NCI-H446 treated with DMSO at 0.1 percent for 48 hours (cell line): ENCODE data around the gene LHFPL3.
"Not testable (repeated sequence)": the region's sequence is repeated elsewhere in the genome, so short reads cannot be mapped to it uniquely, and the experiment has no call there.

Experiments used
- DNase-seq: peaks from one replicate; lab custom pipeline; 2025; lab: John Stamatoyannopoulos, UW

LHFPL3 gene

GRCh38 chr7:104328296-104328969, at the start of gene LHFPL3:
Gene LHFPL3 (plus strand): TSS chr7:104328603.
- DNase-seq = no peak

GRCh38 chr7:104281685-104282084, 46.7 kb upstream of the LHFPL3 start:
- DNase-seq = not testable (repeated sequence)

GRCh38 chr7:104286839-104287238, 41.6 kb upstream of the LHFPL3 start:
- no peak for DNase-seq

- no peak for DNase-seq
Measured at GRCh38 chr7:104288137-104288536, 40.3 kb upstream of the LHFPL3 start.

- DNase-seq = no peak
Measured at GRCh38 chr7:104294291-104294690, 34.1 kb upstream of the LHFPL3 start.

GRCh38 chr7:104296266-104296665, 32.1 kb upstream of the LHFPL3 start:
- no peak for DNase-seq

GRCh38 chr7:104296900-104297299, 31.5 kb upstream of the LHFPL3 start:
- DNase-seq = no peak

- no peak for DNase-seq
Measured at GRCh38 chr7:104299323-104299722, 29.1 kb upstream of the LHFPL3 start.

- no peak for DNase-seq
Measured at GRCh38 chr7:104299777-104300176, 28.6 kb upstream of the LHFPL3 start.

- DNase-seq = no peak
Measured at GRCh38 chr7:104306793-104307192, 21.6 kb upstream of the LHFPL3 start.

- no peak for DNase-seq
Measured at GRCh38 chr7:104317948-104318629, 10.3 kb upstream of the LHFPL3 start.

- no peak for DNase-seq
Measured at GRCh38 chr7:104327534-104327933, 869 bp upstream of the LHFPL3 start.

GRCh38 chr7:104327938-104328295, 486 bp upstream of the LHFPL3 start:
- DNase-seq = no peak

- no peak for DNase-seq
Measured at GRCh38 chr7:104328970-104329825, 795 bp downstream of the LHFPL3 start.

- DNase-seq = no peak
Measured at GRCh38 chr7:104341546-104341945, 13.1 kb downstream of the LHFPL3 start.

- DNase-seq = no peak
Measured at GRCh38 chr7:104352736-104353135, 24.3 kb downstream of the LHFPL3 start.

GRCh38 chr7:104357166-104357565, 28.8 kb downstream of the LHFPL3 start:
- no peak for DNase-seq

- no peak for DNase-seq
Measured at GRCh38 chr7:104358446-104359132, 30.2 kb downstream of the LHFPL3 start.

- DNase-seq = no peak
Measured at GRCh38 chr7:104362756-104363155, 34.4 kb downstream of the LHFPL3 start.

- no peak for DNase-seq
Measured at GRCh38 chr7:104363355-104363754, 35.0 kb downstream of the LHFPL3 start.

GRCh38 chr7:104366390-104366789, 38.0 kb downstream of the LHFPL3 start:
- DNase-seq = no peak

- DNase-seq = no peak
Measured at GRCh38 chr7:104367926-104368325, 39.5 kb downstream of the LHFPL3 start.
